Left ventricle myocardium superior (tissue), 1 donor: ENCODE measurements around the gene DENND1A. TPM values are rescaled to one million over a fixed set of nuclear protein-coding genes. Genes with fewer than 3 reads are reported as not detected.
"Not testable (repeated sequence)": the region's sequence is repeated elsewhere in the genome, so short reads cannot be mapped to it uniquely, and the experiment has no call there.

Experiments
- ATAC-seq: fragments of 200-7000 bp; cut with Tn5 transposase; one replicate; pipeline ENCODE4 v1.9.1; 2020; ENCODE audit warnings: mild to moderate bottlenecking, moderate library complexity
- DNase-seq: peaks from one replicate; pipeline ENCODE4 v3.0.0-alpha.2; 2020
- intact Hi-C: fragments of 100-400 bp; cut with micrococcal nuclease; formaldehyde crosslinking; loops from one replicate; pipeline ENCODE4 v1.11.0; 2022
- total RNA-seq: library from RNA; stranded (reverse); fragmentation: NEBNext Ultra II Directional; extraction: Animal tissue kit (Norgen Biotek cat#: 25700); gene quantifications from one replicate; pipeline ENCODE4 v1.2.1, GENCODE V29; 2021
- donor health status: DM: no; HTN: yes; CAD: no; lungs with severe emphysema.

Gene DENND1A
- total RNA-seq, 1 donor from 2014 or later: 12.9 TPM

- DNase-seq (no peak), ATAC-seq (no peak)
- intact Hi-C loops: no loop called here
Observed at GRCh38 chr9:123410281-123410910, 519.5 kb downstream of the DENND1A start.

GRCh38 chr9:123408313-123409262 lies 521.3 kb downstream of the DENND1A start:
- intact Hi-C loops: no loop called here
- ATAC-seq (peak; percentile 71), DNase-seq (peak; percentile 13)

- DNase-seq: peak; percentile 13
- ATAC-seq: no peak
- intact Hi-C loops: no loop called here
Observed at GRCh38 chr9:123407217-123407851, 522.6 kb downstream of the DENND1A start.

GRCh38 chr9:123406691-123407216 lies 523.2 kb downstream of the DENND1A start:
- ATAC-seq (no peak), DNase-seq (peak; percentile 20)
- intact Hi-C loops: no loop called here

- ATAC-seq: no peak
- intact Hi-C loops: no loop called here
- no peak for DNase-seq
Observed at GRCh38 chr9:123406016-123406415, 523.9 kb downstream of the DENND1A start.

GRCh38 chr9:123402981-123403509 lies 526.9 kb downstream of the DENND1A start:
- DNase-seq (peak; percentile 12), ATAC-seq (no peak)
- intact Hi-C loops: no loop called here

GRCh38 chr9:123401879-123402513 lies 527.9 kb downstream of the DENND1A start:
- peak; percentile 29 for DNase-seq
- intact Hi-C loops: no loop called here
- ATAC-seq: peak; percentile 88

GRCh38 chr9:123400926-123401503 lies 528.9 kb downstream of the DENND1A start:
- intact Hi-C loops: no loop called here
- DNase-seq: no peak

GRCh38 chr9:123399803-123400378 lies 530.0 kb downstream of the DENND1A start:
- intact Hi-C loops: no loop called here
- ATAC-seq (no peak), DNase-seq (no peak)

More at GRCh38 chr9:123400926-123401503, 528.9 kb downstream of the DENND1A start:
- peak; percentile 80 for ATAC-seq

- DNase-seq, ATAC-seq, intact Hi-C loops: not testable (repeated sequence)
Observed at GRCh38 chr9:123398938-123399337, 531.0 kb downstream of the DENND1A start.

- ATAC-seq: no peak
- intact Hi-C loops: no loop called here
- no peak for DNase-seq
Observed at GRCh38 chr9:123397975-123398374, 532.0 kb downstream of the DENND1A start.

- intact Hi-C loops: no loop called here
- DNase-seq (no peak), ATAC-seq (no peak)
Observed at GRCh38 chr9:123395689-123396511, 534.0 kb downstream of the DENND1A start.

GRCh38 chr9:123395276-123395688 lies 534.6 kb downstream of the DENND1A start:
- no peak for ATAC-seq
- DNase-seq: no peak
- intact Hi-C loops: no loop called here

GRCh38 chr9:123394291-123395235 lies 535.4 kb downstream of the DENND1A start:
- DNase-seq (no peak), ATAC-seq (no peak)
- intact Hi-C loops: no loop called here

GRCh38 chr9:123392802-123393201 lies 537.1 kb downstream of the DENND1A start:
- DNase-seq: no peak
- ATAC-seq: no peak
- intact Hi-C loops: no loop called here

GRCh38 chr9:123391946-123392345 lies 538.0 kb downstream of the DENND1A start:
- intact Hi-C loops: no loop called here
- ATAC-seq (no peak), DNase-seq (no peak)
